ENCODE results near the gene BMPR1A. TPM values are rescaled to one million over a fixed set of nuclear protein-coding genes. Genes with fewer than 3 reads are reported as not detected.

Gene BMPR1A
- total and polyA plus RNA-seq, 9 of the 15 experiments (the other 6 are each of a cell fraction or from before 2014, with no cell fraction given) = 1.6 to 17.5 (median 9.1) TPM

- TF ChIP-seq ETV6 (IDR thresholded peaks at IDR 0.05; ENCODE audit: borderline replicate concordance in 1 of 2, low read depth in 2 of 2, low read length in 1 of 2) (no peak), ETV6 (CRISPR knock-in tag; IDR thresholded peaks at IDR 0.05; ENCODE audit: borderline replicate concordance) (no peak), ZNF511 (CRISPR knock-in tag; IDR thresholded peaks at IDR 0.05) (no peak), ZMIZ1 (IDR thresholded peaks at IDR 0.05; ENCODE audit: low read depth in 2 of 2, low read length in 2 of 2) (no peak), SLC30A9 (CRISPR knock-in tag; IDR thresholded peaks at IDR 0.05) (no peak), HLTF (IDR thresholded peaks at IDR 0.05) (no peak), FOXP4 (CRISPR knock-in tag; IDR thresholded peaks at IDR 0.05; ENCODE audit: borderline replicate concordance) (no peak), ZSCAN32 (CRISPR knock-in tag; IDR thresholded peaks at IDR 0.05) (no peak), HBP1 (CRISPR knock-in tag; IDR thresholded peaks at IDR 0.05) (no peak), CREBBP (IDR thresholded peaks at IDR 0.05; ENCODE audit: low read depth, low read length) (no peak), TEAD1 (CRISPR knock-in tag; IDR thresholded peaks at IDR 0.05) (no peak), ETS2 (tag; IDR thresholded peaks at IDR 0.05; ENCODE audit: borderline replicate concordance, poor library complexity, severe bottlenecking) (no peak), BCL6 (CRISPR knock-in tag; IDR thresholded peaks at IDR 0.05) (no peak), ZKSCAN3 (CRISPR knock-in tag; IDR thresholded peaks at IDR 0.05) (no peak), THRAP3 (IDR thresholded peaks at IDR 0.05; ENCODE audit: borderline replicate concordance) (no peak), CSDE1 (IDR thresholded peaks at IDR 0.05) (no peak), EHMT2 (IDR thresholded peaks at IDR 0.05) (no peak), TCF7L2 (IDR thresholded peaks at IDR 0.05; ENCODE audit: low read depth, low read length) (no peak), PREB (CRISPR knock-in tag; IDR thresholded peaks at IDR 0.05) (no peak)
Observed at GRCh38 chr10:86960003-86960862, 203.8 kb downstream of the BMPR1A start (continued).

Measured in K562 (cell line).